ENCODE results near the gene NFATC2. TPM values are rescaled to one million over a fixed set of nuclear protein-coding genes. Genes with fewer than 3 reads are reported as not detected.

Gene NFATC2
- total RNA-seq, 1 donor from 2014 or later: 7.6 TPM

DNA sequence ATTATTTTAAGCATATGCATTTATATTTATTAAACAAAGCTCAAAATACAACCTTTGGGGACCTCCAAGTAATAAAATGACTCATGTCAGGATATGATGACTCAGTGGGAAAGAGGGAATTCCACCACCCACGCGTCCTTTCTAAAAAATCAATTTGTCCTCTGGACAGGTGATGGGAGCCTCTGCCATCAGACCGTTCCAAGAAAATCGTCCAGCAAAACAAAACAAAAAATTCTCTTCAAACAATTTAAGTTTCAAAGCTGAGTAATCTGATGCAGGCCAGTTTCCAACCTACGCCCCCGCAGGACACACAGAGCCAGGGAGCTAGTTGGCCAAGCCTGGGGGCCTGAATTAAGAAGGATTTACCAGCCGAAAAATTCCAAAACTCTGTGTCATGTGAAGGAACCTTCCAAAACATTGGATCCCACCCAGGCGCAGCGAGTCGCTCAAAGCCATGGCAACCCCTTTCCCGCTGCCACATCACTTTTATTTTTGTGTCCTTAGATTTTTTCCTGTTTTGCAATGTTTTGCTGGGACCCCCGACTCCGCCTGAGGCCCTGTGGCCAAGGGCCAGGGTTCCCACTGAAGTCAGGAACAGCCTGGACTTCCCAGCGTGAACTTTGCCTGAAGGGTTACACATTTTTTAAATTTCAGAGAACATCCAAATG is 95.3 kb downstream of the NFATC2 start:
- H3K36me3 ChIP-seq: no peaks in the 10 kb centered on the region
- peaks cover 13% of the 10 kb centered on the region for H3K4me1 ChIP-seq
- DNase-seq (no peak), ATAC-seq (no peak)
- no peaks in the 10 kb centered on the region for H3K9me3 ChIP-seq
- no peak for TF ChIP-seq CTCF (IDR thresholded peaks at IDR 0.05)
- no peak overlapping the region for H3K4me3 ChIP-seq
- H3K27ac ChIP-seq: no peak overlapping the region
- intact Hi-C loops (cut with DNase I): no loop called here
- no peaks in the 10 kb centered on the region for H3K27me3 ChIP-seq

GRCh38 chr20:51446656-51447055 is 95.9 kb downstream of the NFATC2 start:
- Histone ChIP-seq H3K4me3 (no peak overlapping the region), H3K9me3 (no peaks in the 10 kb centered on the region), H3K4me1 (peaks cover 13% of the 10 kb centered on the region), H3K36me3 (no peaks in the 10 kb centered on the region), H3K27me3 (no peaks in the 10 kb centered on the region), H3K27ac (no peak overlapping the region)
- intact Hi-C loops (cut with DNase I): no loop called here
- no peak for DNase-seq
- no peak for ATAC-seq
- TF ChIP-seq CTCF (IDR thresholded peaks at IDR 0.05): no peak

- Histone ChIP-seq H3K9me3 (no peaks in the 10 kb centered on the region), H3K36me3 (no peaks in the 10 kb centered on the region), H3K4me3 (no peak overlapping the region), H3K27ac (no peak overlapping the region), H3K27me3 (no peaks in the 10 kb centered on the region), H3K4me1 (peaks cover 13% of the 10 kb centered on the region)
- DNase-seq (no peak), ATAC-seq (no peak)
- intact Hi-C loops (cut with DNase I): no loop called here
- TF ChIP-seq CTCF (IDR thresholded peaks at IDR 0.05): no peak
Observed at GRCh38 chr20:51446230-51446629, 96.3 kb downstream of the NFATC2 start.

DNA sequence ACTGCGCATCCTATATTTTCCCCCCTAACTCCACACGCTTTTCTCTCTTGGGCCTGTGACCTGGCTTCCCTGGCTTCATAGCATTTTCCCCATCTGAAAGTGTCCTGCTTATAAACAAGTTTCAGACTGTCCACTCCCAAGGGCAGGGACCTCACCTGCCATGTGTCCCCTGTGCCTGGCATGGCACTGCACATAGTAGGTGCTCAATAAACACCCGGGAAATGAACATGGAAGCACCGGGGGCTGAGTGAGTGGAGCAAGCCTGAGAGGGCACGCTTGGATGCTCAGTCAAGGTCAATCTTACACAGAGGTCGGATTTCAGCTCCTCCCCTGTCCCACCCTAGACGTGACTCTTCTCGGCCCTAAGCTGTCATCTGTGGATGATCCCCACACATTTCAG is 96.9 kb downstream of the NFATC2 start:
- peaks cover 13% of the 10 kb centered on the region for H3K4me1 ChIP-seq
- H3K27ac ChIP-seq: no peak overlapping the region
- no peaks in the 10 kb centered on the region for H3K9me3 ChIP-seq
- no peaks in the 10 kb centered on the region for H3K36me3 ChIP-seq
- no peak for ATAC-seq
- no peak for TF ChIP-seq CTCF (IDR thresholded peaks at IDR 0.05)
- no peak overlapping the region for H3K4me3 ChIP-seq
- intact Hi-C loops (cut with DNase I): no loop called here
- H3K27me3 ChIP-seq: no peaks in the 10 kb centered on the region
- DNase-seq: no peak

- no peak for TF ChIP-seq CTCF (IDR thresholded peaks at IDR 0.05)
- H3K9me3 ChIP-seq: no peaks in the 10 kb centered on the region
- H3K4me3 ChIP-seq: no peak overlapping the region
- H3K36me3 ChIP-seq: no peaks in the 10 kb centered on the region
- ATAC-seq: no peak
- no peaks in the 10 kb centered on the region for H3K27me3 ChIP-seq
- H3K27ac ChIP-seq: no peak overlapping the region
- intact Hi-C loops (cut with DNase I): no loop called here
- peaks cover 13% of the 10 kb centered on the region for H3K4me1 ChIP-seq
- no peak for DNase-seq
Observed at GRCh38 chr20:51444922-51445438, 97.5 kb downstream of the NFATC2 start.

Data from upper lobe of right lung (tissue), 1 donor.